Endothelial cell (in vitro differentiated cells): ENCODE measurements around the gene CLEC9A. TPM values are rescaled to one million over a fixed set of nuclear protein-coding genes. Genes with fewer than 3 reads are reported as not detected.
A peak's percentile ranks its signal among the peaks of the same experiment; 100 is the strongest.

Experiments used
- DNase-seq: peaks from one replicate; pipeline ENCODE4 v3.0.0; 2021; ENCODE audit warnings: low spot score
- H3K27ac Mint-ChIP-seq: one replicate; pipeline ENCODE4 v1.8.0; 2021; ENCODE audit warnings: mixed read lengths, inconsistent platforms; ENCODE audit not compliant: unreplicated experiment
- H3K27me3 Mint-ChIP-seq: one replicate; pipeline ENCODE4 v1.8.0; 2021; ENCODE audit warnings: mild to moderate bottlenecking, moderate library complexity, mixed read lengths, inconsistent platforms; ENCODE audit not compliant: unreplicated experiment
- H3K36me3 Mint-ChIP-seq: one replicate; pipeline ENCODE4 v1.8.0; 2021; ENCODE audit warnings: mild to moderate bottlenecking, low read depth, mixed read lengths, inconsistent platforms; ENCODE audit not compliant: unreplicated experiment
- H3K4me1 Mint-ChIP-seq: one replicate; pipeline ENCODE4 v1.8.0; 2021; ENCODE audit warnings: mild to moderate bottlenecking, mixed read lengths, inconsistent platforms; ENCODE audit not compliant: unreplicated experiment
- H3K4me3 Mint-ChIP-seq: one replicate; pipeline ENCODE4 v1.8.0; 2021; ENCODE audit warnings: mild to moderate bottlenecking, mixed read lengths, inconsistent platforms; ENCODE audit not compliant: unreplicated experiment
- H3K9me3 Mint-ChIP-seq: one replicate; pipeline ENCODE4 v1.8.0; 2021; ENCODE audit warnings: mixed read lengths, inconsistent platforms; ENCODE audit not compliant: unreplicated experiment
- total RNA-seq: library from RNA; stranded (reverse); fragmentation: NEBNext Ultra II Directional; extraction: Animal tissue kit (Norgen Biotek cat#: 25700); gene quantifications from one replicate; pipeline ENCODE4 v1.2.1, GENCODE V29; 2021; ENCODE audit not compliant: unreplicated experiment
- TF ChIP-seq, protein P1 (sequence below): fragments of 200-600 bp; sonication (generic); IDR thresholded peaks from one replicate; pipeline ENCODE4 v1.5.0; 2021; ENCODE audit warnings: antibody characterized with exemption; ENCODE audit not compliant: unreplicated experiment

The CLEC9A gene
- total RNA-seq, 1 donor from 2014 or later = not detected

DNA sequence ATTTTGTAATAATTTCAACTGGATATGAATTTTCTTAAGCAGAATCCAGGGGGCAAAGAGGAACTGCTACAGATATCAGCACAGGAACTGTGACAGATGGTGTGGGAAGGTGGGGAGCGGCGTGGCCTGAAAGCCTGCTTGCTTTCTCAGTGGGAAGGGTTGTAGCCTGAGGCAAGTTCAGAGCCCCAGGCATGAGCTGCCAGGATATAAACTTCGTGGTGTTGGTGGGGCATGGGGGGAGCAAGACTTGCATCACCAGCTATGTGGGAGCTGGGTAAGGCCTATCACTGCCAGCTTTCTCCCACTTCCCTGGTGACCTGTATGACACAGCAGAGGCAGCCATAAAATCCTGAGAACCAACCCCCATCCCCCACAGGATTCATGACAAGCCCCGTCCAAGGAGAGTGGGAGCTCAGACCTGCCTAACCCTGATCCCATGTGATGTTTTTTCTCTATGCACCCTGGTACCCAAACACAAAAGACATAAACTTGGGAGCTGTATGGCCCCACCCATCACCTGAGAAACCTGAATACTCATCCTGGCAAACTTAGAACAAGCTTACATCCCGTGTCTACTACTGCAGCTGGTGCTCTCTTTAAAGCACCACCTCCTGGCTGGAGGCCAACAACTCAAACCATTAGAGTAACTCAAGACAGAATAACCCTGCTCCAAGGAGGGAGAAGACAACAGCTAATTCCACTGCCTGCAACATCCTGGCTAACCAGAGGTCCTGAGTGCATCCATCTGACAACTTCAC, 51.8 kb downstream of the CLEC9A start:
- Mint-ChIP-seq H3K4me3 (peak overlapping the region; percentile 12), H3K9me3 (peaks cover 7% of the 10 kb centered on the region), H3K27ac (no peak overlapping the region), H3K27me3 (peaks cover 3% of the 10 kb centered on the region), H3K36me3 (peaks cover 48% of the 10 kb centered on the region), H3K4me1 (peaks cover 10% of the 10 kb centered on the region)
- TF ChIP-seq, protein P1, sequence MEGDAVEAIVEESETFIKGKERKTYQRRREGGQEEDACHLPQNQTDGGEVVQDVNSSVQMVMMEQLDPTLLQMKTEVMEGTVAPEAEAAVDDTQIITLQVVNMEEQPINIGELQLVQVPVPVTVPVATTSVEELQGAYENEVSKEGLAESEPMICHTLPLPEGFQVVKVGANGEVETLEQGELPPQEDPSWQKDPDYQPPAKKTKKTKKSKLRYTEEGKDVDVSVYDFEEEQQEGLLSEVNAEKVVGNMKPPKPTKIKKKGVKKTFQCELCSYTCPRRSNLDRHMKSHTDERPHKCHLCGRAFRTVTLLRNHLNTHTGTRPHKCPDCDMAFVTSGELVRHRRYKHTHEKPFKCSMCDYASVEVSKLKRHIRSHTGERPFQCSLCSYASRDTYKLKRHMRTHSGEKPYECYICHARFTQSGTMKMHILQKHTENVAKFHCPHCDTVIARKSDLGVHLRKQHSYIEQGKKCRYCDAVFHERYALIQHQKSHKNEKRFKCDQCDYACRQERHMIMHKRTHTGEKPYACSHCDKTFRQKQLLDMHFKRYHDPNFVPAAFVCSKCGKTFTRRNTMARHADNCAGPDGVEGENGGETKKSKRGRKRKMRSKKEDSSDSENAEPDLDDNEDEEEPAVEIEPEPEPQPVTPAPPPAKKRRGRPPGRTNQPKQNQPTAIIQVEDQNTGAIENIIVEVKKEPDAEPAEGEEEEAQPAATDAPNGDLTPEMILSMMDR = no peak
- no peak for DNase-seq

GRCh38 chr12:10084733-10085132, 54.3 kb downstream of the CLEC9A start:
- TF ChIP-seq, protein P1 = no peak
- peaks cover 3% of the 10 kb centered on the region for H3K27me3 Mint-ChIP-seq
- peaks cover 12% of the 10 kb centered on the region for H3K4me1 Mint-ChIP-seq
- H3K9me3 Mint-ChIP-seq = peaks cover 7% of the 10 kb centered on the region
- no peak overlapping the region for H3K27ac Mint-ChIP-seq
- H3K4me3 Mint-ChIP-seq = no peak overlapping the region
- H3K36me3 Mint-ChIP-seq = peaks cover 42% of the 10 kb centered on the region
- DNase-seq = no peak

DNA sequence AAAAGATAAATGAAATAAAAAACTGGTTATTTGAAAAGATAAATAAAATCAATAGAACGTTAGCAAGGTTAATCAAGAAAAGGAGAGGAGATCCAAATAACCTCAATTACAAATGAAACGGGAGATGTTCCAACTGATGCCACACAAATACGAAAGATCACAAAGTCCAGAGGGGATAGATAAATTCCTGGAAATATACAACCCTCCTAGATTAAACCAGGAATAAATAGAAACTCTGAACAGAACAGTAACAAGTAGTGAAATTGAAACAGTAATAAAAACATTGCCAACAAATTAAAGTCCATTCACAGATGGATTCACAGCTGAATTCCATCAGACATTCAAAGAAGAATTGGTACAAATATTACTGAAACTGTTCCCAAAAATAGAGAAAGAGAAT, 55.9 kb downstream of the CLEC9A start:
- no peak for DNase-seq
- Mint-ChIP-seq H3K27me3 (peaks cover 3% of the 10 kb centered on the region), H3K9me3 (peaks cover 7% of the 10 kb centered on the region), H3K4me1 (peaks cover 12% of the 10 kb centered on the region), H3K4me3 (no peak overlapping the region), H3K36me3 (peaks cover 27% of the 10 kb centered on the region), H3K27ac (no peak overlapping the region)
- TF ChIP-seq, protein P1 = no peak

GRCh38 chr12:10088031-10088430, 57.5 kb downstream of the CLEC9A start:
- H3K9me3 Mint-ChIP-seq = peaks cover 7% of the 10 kb centered on the region
- no peak overlapping the region for H3K27ac Mint-ChIP-seq
- peaks cover 3% of the 10 kb centered on the region for H3K27me3 Mint-ChIP-seq
- H3K36me3 Mint-ChIP-seq = peaks cover 17% of the 10 kb centered on the region
- peaks cover 6% of the 10 kb centered on the region for H3K4me1 Mint-ChIP-seq
- H3K4me3 Mint-ChIP-seq = no peak overlapping the region
- DNase-seq = no peak
- TF ChIP-seq, protein P1 = no peak
